ENCODE measurements around the gene MYL10. TPM values are rescaled to one million over a fixed set of nuclear protein-coding genes. Genes with fewer than 3 reads are reported as not detected.

Gene MYL10
- total and polyA plus RNA-seq, 2 of the 13 experiments (the other 11 are each of a cell fraction or from before 2014, with no cell fraction given), result not detected

DNA sequence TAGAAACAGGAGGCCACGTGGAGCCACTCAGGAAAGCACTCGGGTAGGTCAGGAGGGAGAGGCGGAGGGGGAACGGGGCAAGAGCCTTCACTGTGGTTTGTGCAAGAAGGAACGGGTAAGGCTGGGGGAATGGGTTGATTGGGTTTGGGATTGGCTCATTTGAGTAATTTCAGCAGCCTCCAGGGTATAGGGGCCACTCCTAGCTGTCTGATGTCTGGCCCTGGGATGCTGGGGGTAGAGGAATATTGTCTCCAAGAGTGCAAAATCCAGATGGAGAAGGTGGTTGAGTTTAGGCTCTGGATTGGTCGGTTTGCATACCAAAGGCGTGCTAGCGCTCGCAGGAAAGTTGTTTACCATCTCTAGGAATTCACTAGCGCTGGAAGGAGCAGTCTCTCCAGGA lies 47.2 kb downstream of the MYL10 start:
- 73% methylated on average over 10 of the region's 10 CpGs for WGBS (ENCODE audit: low lambda C conversion rate)
- Histone ChIP-seq H3K9me3 (ENCODE audit: low read length) (peaks cover 17% of the 10 kb centered on the region), H4K20me1 (ENCODE audit: insufficient read depth, low read length) (no peaks in the 10 kb centered on the region), H3K4me1 (ENCODE audit: insufficient read depth, low read length) (peaks cover 28% of the 10 kb centered on the region), H3K27ac (ENCODE audit: extremely low read length, insufficient read depth, low read length) (no peak overlapping the region), H3K4me2 (ENCODE audit: low read depth, low read length) (no peak overlapping the region), H3K79me2 (ENCODE audit: insufficient read depth, low read length) (no peaks in the 10 kb centered on the region), H2AFZ (ENCODE audit: low read length) (no peak overlapping the region), H3K27me3 (ENCODE audit: control insufficient read depth in 1 of 2, insufficient read depth in 2 of 2, low read length in 2 of 2) (no peaks in the 10 kb centered on the region), H3K36me3 (replicated peaks in 1 of 2; ENCODE audit: control insufficient read depth in 1 of 2, insufficient read depth in 2 of 2, low read length in 2 of 2) (no peaks in the 10 kb centered on the region), H3K4me3 (replicated peaks in 1 of 3; ENCODE audit: insufficient read depth in 1 of 3, low read depth in 2 of 3, low read length in 3 of 3) (no peak overlapping the region), H3K9ac (ENCODE audit: insufficient read depth, low read depth, low read length) (no peak overlapping the region)
- CTCF ChIA-PET (ENCODE audit: low intra/inter-chr PET ratio, low total read pairs), result no interaction called here
- in situ Hi-C loops (cut with HindIII; ENCODE audit: extremely low pct_ligation_motif_present, low pct_unique_long_range_greater_than_20kb), result no loop called here
- no peak for ATAC-seq
- no peak for DNase-seq (ENCODE audit: low spot score)
- no TSS peak for BruUV-seq (replicated peaks)
- FAIRE-seq, result no peak
- intact Hi-C loops (cut with micrococcal nuclease; ENCODE audit: unreplicated experiment), result no loop called here
- TF ChIP-seq FOXA1 (IDR thresholded peaks at IDR 0.05) (no peak), FOXA1 (CRISPR knock-in tag; IDR thresholded peaks at IDR 0.05) (no peak)
- TF ChIP-seq, protein P1, sequence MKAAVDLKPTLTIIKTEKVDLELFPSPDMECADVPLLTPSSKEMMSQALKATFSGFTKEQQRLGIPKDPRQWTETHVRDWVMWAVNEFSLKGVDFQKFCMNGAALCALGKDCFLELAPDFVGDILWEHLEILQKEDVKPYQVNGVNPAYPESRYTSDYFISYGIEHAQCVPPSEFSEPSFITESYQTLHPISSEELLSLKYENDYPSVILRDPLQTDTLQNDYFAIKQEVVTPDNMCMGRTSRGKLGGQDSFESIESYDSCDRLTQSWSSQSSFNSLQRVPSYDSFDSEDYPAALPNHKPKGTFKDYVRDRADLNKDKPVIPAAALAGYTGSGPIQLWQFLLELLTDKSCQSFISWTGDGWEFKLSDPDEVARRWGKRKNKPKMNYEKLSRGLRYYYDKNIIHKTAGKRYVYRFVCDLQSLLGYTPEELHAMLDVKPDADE (CRISPR knock-in tag; IDR thresholded peaks at IDR 0.05), result no peak
- TF ChIP-seq, protein P2, sequence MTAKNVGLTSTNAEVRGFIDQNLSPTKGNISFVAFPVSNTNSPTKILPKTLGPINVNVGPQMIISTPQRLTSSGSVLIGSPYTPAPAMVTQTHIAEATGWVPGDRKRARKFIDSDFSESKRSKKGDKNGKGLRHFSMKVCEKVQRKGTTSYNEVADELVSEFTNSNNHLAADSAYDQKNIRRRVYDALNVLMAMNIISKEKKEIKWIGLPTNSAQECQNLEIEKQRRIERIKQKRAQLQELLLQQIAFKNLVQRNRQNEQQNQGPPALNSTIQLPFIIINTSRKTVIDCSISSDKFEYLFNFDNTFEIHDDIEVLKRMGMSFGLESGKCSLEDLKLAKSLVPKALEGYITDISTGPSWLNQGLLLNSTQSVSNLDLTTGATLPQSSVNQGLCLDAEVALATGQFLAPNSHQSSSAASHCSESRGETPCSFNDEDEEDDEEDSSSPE (CRISPR knock-in tag; IDR thresholded peaks at IDR 0.05), result no peak
- POLR2A ChIA-PET, result no interaction called here

DNA sequence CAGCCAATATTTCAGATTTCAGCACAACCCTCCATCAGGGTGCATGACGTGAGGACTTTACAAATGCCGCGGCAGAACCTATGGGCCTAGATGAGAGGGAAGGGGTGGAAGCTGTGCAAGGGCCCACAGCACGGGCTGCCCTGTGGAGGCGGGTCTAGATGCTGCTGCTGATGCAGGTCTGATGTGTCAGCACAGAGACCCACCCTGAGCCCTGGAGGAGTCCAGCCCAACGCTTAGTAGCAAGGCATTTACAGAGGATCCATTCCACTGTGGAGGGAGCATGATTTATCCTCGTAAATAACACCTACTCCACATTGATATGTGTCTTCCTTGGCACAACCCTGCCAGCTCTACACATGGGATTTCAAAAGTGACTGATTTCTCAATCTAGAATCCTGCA lies 48.5 kb downstream of the MYL10 start:
- Histone ChIP-seq H3K9me3 (ENCODE audit: low read length) (peaks cover 22% of the 10 kb centered on the region), H3K36me3 (replicated peaks in 1 of 2; ENCODE audit: control insufficient read depth in 1 of 2, insufficient read depth in 2 of 2, low read length in 2 of 2) (no peaks in the 10 kb centered on the region), H3K4me1 (ENCODE audit: insufficient read depth, low read length) (peaks cover 15% of the 10 kb centered on the region), H4K20me1 (ENCODE audit: insufficient read depth, low read length) (no peaks in the 10 kb centered on the region), H3K4me2 (ENCODE audit: low read depth, low read length) (no peak overlapping the region), H2AFZ (ENCODE audit: low read length) (no peak overlapping the region), H3K27me3 (ENCODE audit: control insufficient read depth in 1 of 2, insufficient read depth in 2 of 2, low read length in 2 of 2) (no peaks in the 10 kb centered on the region), H3K9ac (ENCODE audit: insufficient read depth, low read depth, low read length) (no peak overlapping the region), H3K27ac (ENCODE audit: extremely low read length, insufficient read depth, low read length) (no peak overlapping the region), H3K79me2 (ENCODE audit: insufficient read depth, low read length) (no peaks in the 10 kb centered on the region), H3K4me3 (replicated peaks in 1 of 3; ENCODE audit: insufficient read depth in 1 of 3, low read depth in 2 of 3, low read length in 3 of 3) (no peak overlapping the region)
- ChIA-PET POLR2A (no interaction called here), CTCF (ENCODE audit: low intra/inter-chr PET ratio, low total read pairs) (no interaction called here)
- TF ChIP-seq ZKSCAN8 (CRISPR knock-in tag; IDR thresholded peaks at IDR 0.05; ENCODE audit: borderline replicate concordance), result no peak
- no peak for TF ChIP-seq CCAR2 (optimal IDR thresholded peaks at IDR 0.05; ENCODE audit: low read depth, low read length)
- TF ChIP-seq, protein P3, sequence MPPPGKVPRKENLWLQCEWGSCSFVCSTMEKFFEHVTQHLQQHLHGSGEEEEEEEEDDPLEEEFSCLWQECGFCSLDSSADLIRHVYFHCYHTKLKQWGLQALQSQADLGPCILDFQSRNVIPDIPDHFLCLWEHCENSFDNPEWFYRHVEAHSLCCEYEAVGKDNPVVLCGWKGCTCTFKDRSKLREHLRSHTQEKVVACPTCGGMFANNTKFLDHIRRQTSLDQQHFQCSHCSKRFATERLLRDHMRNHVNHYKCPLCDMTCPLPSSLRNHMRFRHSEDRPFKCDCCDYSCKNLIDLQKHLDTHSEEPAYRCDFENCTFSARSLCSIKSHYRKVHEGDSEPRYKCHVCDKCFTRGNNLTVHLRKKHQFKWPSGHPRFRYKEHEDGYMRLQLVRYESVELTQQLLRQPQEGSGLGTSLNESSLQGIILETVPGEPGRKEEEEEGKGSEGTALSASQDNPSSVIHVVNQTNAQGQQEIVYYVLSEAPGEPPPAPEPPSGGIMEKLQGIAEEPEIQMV (CRISPR knock-in tag; IDR thresholded peaks at IDR 0.05; ENCODE audit: low read depth), result no peak
- no peak for TF ChIP-seq RAD21 (CRISPR knock-in tag; IDR thresholded peaks at IDR 0.05)
- no peak for TF ChIP-seq BHLHE40 (IDR thresholded peaks at IDR 0.05; ENCODE audit: low read length)
- no peak for TF ChIP-seq NKX3-1 (CRISPR knock-in tag; IDR thresholded peaks at IDR 0.05)
- TF ChIP-seq, protein P4, sequence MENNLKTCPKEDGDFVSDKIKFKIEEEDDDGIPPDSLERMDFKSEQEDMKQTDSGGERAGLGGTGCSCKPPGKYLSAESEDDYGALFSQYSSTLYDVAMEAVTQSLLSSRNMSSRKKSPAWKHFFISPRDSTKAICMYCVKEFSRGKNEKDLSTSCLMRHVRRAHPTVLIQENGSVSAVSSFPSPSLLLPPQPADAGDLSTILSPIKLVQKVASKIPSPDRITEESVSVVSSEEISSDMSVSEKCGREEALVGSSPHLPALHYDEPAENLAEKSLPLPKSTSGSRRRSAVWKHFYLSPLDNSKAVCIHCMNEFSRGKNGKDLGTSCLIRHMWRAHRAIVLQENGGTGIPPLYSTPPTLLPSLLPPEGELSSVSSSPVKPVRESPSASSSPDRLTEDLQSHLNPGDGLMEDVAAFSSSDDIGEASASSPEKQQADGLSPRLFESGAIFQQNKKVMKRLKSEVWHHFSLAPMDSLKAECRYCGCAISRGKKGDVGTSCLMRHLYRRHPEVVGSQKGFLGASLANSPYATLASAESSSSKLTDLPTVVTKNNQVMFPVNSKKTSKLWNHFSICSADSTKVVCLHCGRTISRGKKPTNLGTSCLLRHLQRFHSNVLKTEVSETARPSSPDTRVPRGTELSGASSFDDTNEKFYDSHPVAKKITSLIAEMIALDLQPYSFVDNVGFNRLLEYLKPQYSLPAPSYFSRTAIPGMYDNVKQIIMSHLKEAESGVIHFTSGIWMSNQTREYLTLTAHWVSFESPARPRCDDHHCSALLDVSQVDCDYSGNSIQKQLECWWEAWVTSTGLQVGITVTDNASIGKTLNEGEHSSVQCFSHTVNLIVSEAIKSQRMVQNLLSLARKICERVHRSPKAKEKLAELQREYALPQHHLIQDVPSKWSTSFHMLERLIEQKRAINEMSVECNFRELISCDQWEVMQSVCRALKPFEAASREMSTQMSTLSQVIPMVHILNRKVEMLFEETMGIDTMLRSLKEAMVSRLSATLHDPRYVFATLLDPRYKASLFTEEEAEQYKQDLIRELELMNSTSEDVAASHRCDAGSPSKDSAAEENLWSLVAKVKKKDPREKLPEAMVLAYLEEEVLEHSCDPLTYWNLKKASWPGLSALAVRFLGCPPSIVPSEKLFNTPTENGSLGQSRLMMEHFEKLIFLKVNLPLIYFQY (CRISPR knock-in tag; IDR thresholded peaks at IDR 0.05; ENCODE audit: borderline replicate concordance), result no peak
- TF ChIP-seq ZNF143 (CRISPR knock-in tag; IDR thresholded peaks at IDR 0.05), result no peak
- no TSS peak for BruUV-seq (replicated peaks)
- no peak for DNase-seq (ENCODE audit: low spot score)
- in situ Hi-C loops (cut with HindIII; ENCODE audit: extremely low pct_ligation_motif_present, low pct_unique_long_range_greater_than_20kb), result no loop called here
- FAIRE-seq, result no peak
- 69% methylated on average over 5 of the region's 7 CpGs for WGBS (ENCODE audit: low lambda C conversion rate)
- intact Hi-C loops (cut with micrococcal nuclease; ENCODE audit: unreplicated experiment), result no loop called here
- no peak for ATAC-seq

Data from HepG2 (cell line).